ENCODE results near the gene MAP6.

DNA sequence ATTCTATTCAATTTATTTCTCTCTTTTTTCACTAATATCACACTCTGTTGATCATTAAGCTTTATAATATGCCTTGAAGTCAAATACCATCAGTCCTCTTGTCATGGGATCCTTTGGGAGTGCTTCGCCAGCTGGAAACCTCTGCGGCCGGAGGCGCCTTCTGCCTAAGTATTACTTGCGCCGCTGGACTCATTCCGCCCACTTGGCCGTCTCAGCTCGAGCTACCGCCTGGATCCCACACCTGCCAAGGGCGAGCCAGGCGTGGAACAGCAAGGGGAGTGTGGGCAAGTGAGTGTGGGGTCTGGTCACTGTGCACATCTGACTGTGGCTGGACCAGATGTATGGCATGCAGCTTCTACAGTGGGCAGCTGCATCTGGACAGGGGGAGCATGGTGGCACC is 9.1 kb upstream of the MAP6 start:
- TF ChIP-seq CTCF (IDR thresholded peaks at IDR 0.05 in 8 of 11, conservative IDR thresholded peaks at IDR 0.05 in 3 of 11) (no peak), POLR2A (IDR thresholded peaks at IDR 0.05) (no peak)

Measured in spleen (tissue), 7 donors.